HG03521 (cell line): ENCODE results near the gene FDX1.

ENCODE experiments used
- ATAC-seq: cut with Tn5 transposase; IDR thresholded peaks from one replicate; pipeline ENCODE4 v1.9.1; 2021; ENCODE audit warnings: mild to moderate bottlenecking, moderate library complexity; ENCODE audit not compliant: unreplicated experiment

Gene FDX1

GRCh38 chr11:110467556-110467955, 37.8 kb downstream of the FDX1 start:
- no peak for ATAC-seq

GRCh38 chr11:110468121-110468520, 38.4 kb downstream of the FDX1 start:
- no peak for ATAC-seq

DNA sequence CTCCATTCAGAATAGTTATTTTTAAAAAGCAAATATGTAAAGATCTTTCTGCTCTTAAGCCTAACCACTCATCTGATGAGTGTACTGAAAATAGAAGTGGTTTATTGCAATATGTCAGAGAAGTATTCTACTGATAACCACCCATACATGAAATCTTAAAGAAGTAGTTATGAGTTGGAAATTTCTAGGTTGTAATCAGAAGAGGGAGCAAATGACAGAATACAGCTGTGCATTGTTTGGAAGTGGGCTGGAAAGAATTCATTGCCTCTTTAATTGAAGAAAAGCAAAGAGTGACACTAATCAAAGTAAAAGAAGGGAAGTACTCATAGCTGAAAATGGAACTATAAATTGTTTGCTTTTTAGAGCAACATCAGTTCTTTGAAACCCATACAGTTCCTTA, 39.4 kb downstream of the FDX1 start:
- no peak for ATAC-seq

- ATAC-seq = no peak
These were observed 41.0 kb downstream of the FDX1 start for GRCh38 chr11:110470716-110471115.

DNA sequence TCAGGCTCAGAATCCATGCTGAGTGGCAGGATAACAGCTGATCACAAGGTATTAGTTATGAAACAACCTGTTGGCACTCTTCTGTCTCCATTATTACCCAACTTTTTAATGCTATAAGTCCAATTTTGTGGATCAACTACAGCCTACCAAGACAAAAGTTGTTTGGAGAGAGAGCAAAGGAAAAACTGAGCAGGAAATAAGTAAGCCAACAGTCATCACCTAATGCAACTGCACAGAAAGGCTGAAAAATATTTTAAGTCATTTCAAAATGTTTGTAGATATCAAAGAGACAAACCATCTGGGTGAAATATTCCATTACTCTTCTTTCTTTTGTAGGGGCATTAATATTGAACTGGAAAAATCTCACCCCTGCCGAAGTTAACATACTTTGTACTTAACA, 41.6 kb downstream of the FDX1 start:
- no peak for ATAC-seq

GRCh38 chr11:110472858-110473257, 43.1 kb downstream of the FDX1 start:
- ATAC-seq = no peak

GRCh38 chr11:110473706-110474105, 44.0 kb downstream of the FDX1 start:
- no peak for ATAC-seq

DNA sequence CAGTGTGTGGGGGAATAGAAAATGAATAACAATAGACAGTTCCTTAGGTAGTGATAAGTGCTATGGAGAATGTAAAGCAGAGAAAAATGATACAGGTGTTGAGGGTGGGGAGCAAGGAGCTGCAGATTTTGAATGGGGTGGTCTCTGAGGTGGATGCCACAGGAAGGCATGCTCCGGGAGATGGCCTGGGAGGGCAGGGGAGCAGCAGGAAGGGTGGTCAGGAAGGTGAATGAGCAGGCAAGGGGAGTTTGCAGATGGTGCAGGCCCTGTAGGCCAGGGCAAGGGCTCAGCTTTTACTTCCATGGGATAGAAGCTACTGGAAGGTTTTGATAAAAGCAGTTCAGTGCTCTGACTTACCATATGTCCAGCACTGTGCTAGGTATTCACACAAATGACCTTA, 44.8 kb downstream of the FDX1 start:
- ATAC-seq = no peak

DNA sequence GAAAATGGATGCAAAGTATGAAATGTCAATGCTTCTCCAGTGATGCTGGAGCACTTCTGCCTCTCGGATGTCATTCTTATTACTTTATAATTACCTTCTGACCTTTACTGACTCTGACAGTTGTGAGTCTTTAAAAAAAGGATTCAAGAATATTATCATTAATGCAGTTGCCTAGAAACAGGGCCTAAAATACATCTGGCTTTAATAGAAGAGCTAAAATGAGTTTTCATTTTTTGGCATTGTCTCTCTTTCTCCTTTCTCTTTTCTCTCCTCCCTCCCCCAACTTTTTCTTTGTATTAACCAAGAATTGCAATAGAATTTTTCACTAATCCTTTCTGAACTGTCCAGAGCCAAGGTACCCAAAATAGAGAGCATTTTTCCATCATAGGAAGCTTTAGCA, 45.9 kb downstream of the FDX1 start:
- ATAC-seq = no peak

GRCh38 chr11:110478410-110478809, 48.7 kb downstream of the FDX1 start:
- no peak for ATAC-seq

DNA sequence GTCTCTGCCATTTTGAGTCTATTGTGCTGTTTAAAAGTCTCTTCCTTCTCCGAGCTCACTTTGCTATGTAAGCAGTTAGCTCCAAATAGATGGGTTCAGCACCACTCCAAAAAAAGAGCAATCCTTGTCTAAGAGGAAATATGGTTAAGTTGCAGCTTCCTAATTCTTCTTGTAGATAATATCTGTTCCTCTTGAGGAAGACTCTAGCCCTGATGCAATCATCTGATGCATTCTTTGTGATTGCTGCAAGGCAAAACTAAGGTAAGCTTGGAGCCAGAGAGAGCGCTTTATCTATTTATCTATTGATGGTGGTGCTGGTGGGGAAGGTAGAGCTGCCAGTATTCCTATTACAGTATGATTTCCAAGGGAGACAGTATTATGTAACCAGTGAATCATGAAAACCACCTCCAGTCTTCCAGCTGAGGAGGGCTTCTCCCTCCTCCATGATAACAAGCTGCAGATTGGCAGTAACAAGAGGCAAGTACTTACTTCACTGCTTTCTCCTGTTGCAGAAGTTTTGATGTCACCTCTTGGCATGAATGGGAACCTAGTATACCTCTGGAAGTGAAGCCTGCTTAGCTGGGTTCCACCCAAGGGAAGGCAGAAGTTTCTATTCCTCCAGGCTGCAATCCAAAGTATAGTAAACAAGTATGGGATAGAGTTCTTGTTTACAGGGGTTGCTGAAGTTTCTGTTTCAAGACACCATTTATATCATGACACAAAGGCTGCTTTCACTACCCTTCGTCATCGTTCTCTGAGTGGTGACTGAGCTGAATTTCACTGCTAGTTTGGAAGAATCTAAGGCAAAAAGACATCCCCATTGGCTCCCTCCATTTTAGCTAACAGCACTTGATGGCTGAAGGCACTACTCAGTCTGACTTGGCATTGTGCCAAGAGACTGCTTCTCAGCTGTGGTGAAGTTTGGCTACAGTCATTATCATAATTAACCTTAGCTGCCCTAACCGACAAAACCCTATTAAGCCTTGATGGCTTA, 49.7 kb downstream of the FDX1 start:
- ATAC-seq = no peak

DNA sequence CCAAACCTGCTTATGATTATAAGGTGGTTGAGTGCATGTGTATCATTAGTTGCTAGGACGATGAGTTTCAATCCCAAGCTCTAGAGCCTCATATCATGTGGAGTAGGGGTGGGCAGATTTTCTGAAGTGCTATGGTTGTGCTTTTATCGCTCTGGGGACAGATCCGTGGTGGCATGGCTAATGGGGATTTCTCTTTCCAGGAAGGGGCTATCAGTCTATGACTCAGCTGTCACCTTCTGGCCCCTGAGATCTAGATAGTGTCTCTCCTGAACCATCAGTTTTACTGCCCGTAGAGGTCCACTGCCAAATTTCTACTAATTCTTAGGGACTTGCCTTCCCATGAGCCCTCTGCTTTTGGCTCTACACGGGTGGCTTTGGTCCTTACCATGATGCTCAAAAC, 51.8 kb downstream of the FDX1 start:
- no peak for ATAC-seq

GRCh38 chr11:110486156-110486555, 56.4 kb downstream of the FDX1 start:
- ATAC-seq = no peak

- no peak for ATAC-seq
These were observed 58.7 kb downstream of the FDX1 start for GRCh38 chr11:110488446-110488845.

DNA sequence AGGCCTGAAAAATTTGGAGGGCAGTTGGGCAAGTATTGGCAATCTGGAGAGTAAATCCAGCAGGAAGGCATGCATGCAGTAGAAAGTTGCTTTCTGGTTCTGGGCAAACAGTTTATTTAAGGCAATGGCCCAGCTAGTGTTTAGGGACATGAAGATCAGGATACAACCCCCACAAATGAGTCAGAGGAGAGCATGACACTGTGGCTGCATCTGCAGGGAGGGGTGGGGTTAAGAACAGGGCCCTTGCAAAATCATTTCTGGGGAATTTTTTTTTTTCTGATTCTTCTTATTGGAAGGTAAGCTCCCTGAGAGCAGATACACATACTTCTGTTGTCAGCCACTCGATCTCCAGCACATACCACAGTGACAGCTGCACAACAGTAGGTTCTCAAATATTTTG, 61.1 kb downstream of the FDX1 start:
- ATAC-seq = no peak

DNA sequence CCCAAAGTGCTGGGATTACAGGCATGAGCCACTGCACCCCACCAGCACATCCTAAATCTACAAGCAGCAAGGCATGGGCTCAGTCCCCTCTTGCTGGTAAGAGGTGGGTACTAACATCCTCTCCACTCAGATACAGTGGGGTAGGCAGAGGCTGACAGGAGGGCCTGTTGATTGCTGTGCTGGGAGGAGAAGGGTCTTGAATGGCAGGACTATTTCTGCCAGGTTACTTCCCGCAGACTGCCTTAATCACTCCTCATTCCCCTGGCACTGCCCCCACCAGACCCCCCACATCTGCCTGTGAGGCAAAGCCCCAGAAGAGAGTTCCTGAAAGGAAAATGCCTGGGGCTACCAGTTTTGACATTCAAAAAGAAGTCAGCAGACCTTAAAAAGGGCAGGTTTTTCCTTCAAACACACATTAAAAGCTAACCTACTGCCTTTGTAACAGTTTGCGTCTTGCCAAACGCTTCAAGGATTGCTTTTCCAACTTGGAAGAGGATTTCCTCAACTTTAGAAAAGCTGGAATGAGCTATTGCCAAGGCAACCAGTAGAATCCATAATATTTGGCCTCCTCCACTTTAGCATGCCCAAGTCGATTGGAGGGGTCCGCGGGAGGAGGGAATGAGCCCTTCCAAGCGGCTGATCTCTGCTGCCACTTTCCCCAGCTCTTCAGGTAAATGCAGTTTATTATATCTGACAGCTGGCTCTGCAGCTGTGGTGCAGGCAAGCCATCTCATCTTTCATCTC, 62.0 kb downstream of the FDX1 start:
- ATAC-seq = no peak

GRCh38 chr11:110492321-110492685, 62.6 kb downstream of the FDX1 start:
- ATAC-seq = no peak

DNA sequence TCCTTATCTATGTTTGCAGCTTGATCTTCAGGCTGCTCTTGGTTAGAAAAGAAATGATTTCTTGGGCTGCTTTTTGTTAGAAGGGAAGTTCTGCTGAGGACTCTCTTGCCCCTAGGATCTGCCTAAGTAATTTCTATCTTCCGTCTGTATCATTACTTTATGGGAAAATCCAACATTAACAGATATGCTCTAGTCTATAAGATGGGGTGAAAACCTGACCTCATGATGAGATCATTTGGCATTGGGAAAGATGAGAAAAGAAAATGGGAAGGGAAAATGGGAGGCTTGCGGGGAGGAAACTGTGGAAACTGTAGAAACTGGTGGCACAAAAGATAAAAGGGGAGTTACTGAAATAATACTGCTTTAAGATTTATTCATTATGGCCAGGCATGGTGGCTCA, 63.6 kb downstream of the FDX1 start:
- no peak for ATAC-seq

GRCh38 chr11:110497231-110497978, 67.7 kb downstream of the FDX1 start:
- no peak for ATAC-seq

DNA sequence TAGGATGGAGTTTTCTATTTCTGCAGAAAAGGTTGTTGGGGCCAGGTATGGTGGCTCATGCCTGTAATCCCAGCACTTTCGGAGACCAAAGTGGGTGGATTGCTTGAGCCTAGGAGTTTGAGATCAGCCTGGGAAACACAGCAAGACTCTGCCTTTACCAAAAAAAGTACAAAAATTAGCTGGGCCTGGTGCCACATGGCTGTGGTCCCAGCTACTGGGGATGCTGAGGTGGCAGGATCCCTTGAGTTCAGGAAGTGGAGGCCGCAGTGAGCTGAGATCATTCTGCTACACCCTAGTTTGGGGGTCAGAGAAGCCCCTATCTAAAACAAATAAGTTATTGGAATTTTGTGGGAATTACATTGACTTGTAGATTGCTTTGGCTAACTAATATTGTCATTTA, 71.7 kb downstream of the FDX1 start:
- ATAC-seq = no peak

GRCh38 chr11:110505528-110506284, 76.0 kb downstream of the FDX1 start:
- no peak for ATAC-seq
